HG03064 (cell line): ENCODE data around the gene CTIF.
"Not testable (repeated sequence)": the region's sequence is repeated elsewhere in the genome, so short reads cannot be mapped to it uniquely, and the experiment has no call there.

Source experiments
- ATAC-seq: cut with Tn5 transposase; IDR thresholded peaks from one replicate; pipeline ENCODE4 v1.9.1; 2021; ENCODE audit warnings: low read depth; ENCODE audit not compliant: unreplicated experiment

CTIF gene

GRCh38 chr18:48699761-48700160, 160.9 kb downstream of the CTIF start:
- no peak for ATAC-seq

- no peak for ATAC-seq
Measured at GRCh38 chr18:48700446-48700845, 161.6 kb downstream of the CTIF start.

GRCh38 chr18:48702346-48703027, 163.7 kb downstream of the CTIF start:
- ATAC-seq, result no peak

DNA sequence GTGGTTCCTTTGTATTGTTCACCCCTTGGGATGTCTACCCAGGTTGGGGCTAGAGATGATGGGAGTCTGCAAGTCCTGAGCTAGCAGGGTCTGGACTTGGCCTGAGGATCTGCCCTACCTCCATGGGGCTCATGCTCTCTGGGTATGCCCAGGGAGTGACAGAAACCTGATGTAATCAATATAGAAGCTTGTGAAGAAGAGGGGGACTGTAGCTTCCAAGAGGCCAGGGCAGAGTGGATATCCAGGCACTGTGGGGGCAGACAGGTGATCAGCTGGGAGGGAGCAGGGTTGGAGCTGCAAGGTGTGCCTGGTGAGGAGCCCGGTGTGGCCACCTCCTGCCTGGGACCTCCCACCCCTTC, 164.2 kb downstream of the CTIF start:
- ATAC-seq, result no peak

DNA sequence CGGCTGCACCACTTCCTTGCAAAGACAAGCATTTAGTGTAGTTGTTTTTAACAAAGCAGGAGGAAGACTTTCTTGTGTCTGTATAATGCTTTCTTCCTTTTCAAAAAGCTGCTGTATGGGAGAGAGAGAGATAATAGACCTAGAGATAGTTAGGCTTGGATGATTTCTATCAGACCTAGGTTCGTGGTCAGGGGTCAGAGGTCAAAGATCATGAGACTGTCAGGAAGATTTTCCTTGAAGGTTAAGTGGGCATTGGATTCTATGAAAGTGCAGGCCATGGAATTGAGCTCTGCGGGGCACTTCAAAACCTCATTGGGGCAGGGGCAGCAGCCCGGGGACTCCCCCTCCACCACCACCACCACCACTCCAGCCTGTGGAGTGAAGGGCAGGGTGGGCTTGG, 164.6 kb downstream of the CTIF start:
- ATAC-seq, result no peak

DNA sequence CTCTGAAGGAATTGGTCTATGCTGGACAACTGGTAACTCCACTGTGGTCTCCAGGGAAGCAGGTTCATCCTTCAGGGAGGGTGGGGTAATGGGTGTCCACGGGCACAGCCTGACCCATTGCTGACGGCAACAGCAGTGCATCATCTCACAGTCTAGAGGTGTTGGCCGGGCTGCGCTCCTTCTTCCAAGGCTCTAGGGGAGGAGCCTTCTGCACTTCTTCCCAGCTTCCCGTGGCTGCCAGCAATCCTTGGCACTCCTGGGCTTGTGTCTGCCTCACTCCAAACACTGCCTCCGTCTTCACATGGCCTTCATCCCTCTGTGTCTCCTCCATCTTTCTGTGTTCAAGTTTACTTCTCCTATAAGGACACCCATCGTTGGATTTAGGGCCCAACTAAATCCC, 166.2 kb downstream of the CTIF start:
- no peak for ATAC-seq

DNA sequence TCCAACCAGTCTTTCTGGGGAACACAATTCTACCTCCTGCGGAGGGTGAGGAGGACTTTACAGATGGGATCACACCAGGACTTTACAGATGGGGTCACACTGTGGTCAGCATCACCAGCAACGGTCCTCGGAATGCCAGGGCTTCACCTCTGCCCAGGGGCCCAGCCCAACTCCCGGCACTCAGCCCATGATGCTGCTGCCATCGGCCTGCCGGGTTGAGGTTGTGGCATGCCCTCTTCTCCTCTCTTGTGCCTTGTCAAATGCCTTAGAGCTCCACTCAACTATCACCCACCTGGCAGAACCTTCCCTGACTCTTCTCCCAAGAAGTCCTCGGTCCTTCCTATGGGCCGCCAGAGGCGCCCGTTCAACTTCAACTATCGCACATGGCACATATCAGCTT, 166.7 kb downstream of the CTIF start:
- no peak for ATAC-seq

GRCh38 chr18:48706731-48707130, 167.9 kb downstream of the CTIF start:
- no peak for ATAC-seq

DNA sequence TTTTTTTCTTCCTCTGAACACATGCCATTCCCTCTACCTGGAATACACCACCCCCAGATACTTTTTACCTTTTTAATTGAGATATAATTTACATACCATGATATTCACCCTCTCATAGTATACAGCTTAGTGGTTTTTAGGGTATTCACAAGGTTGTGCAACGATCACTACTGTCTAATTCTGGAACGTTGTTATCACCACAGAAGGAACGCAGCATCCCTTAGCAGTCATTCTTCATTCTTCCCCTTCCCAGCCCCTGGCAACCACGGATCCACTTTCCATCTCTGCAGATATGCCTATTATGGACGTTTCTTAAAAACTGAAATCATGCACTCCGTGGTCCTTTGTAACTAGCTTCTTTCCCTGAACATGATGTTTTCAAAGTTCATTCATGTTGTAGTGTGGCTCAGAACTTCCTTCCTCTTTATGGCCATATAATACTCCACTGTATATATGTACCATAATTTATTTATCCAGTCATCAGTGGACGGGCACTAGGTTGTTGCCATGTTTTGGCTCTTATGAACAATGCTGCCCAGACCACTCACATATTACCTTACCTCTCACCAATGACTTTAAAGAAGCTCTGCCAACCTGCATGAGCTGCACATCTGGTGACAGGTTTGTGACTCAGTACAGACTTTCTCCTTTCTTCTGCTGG, 168.9 kb downstream of the CTIF start:
- no peak for ATAC-seq

GRCh38 chr18:48708807-48709206, 170.0 kb downstream of the CTIF start:
- no peak for ATAC-seq

DNA sequence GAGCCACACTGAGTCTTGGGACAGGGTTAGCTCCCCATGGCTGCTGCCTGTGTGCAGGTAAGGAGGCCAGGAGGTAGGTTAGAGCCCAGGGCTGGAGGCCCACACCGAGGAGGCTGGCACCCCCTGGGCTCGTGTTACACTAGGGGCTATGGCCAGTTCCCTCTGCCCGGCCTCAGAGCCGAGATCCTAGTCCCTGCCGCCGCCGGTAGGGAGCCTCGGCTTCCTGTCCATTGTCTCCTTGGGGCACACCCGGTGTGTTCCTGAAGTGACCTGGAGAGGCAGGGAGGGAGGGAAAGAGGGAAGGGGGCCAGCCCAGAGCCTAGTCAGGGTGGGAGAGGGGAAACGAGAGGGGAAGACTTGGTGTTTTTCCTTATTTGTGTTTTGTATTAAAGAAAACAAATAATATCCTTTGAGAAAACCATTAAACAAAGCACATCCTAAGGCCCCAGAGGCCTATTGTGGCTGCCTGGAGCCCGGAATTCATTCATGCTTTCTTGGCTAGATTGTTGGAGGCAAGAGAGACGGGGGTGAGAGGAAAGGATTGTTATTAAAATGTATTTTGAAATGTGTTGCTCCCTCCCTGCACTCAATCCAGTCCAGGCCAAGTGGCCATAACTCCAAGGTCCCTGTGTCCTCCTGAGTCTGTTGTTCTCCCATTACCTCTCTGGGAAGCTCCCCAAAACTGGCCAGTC, 170.7 kb downstream of the CTIF start:
- ATAC-seq, result no peak

DNA sequence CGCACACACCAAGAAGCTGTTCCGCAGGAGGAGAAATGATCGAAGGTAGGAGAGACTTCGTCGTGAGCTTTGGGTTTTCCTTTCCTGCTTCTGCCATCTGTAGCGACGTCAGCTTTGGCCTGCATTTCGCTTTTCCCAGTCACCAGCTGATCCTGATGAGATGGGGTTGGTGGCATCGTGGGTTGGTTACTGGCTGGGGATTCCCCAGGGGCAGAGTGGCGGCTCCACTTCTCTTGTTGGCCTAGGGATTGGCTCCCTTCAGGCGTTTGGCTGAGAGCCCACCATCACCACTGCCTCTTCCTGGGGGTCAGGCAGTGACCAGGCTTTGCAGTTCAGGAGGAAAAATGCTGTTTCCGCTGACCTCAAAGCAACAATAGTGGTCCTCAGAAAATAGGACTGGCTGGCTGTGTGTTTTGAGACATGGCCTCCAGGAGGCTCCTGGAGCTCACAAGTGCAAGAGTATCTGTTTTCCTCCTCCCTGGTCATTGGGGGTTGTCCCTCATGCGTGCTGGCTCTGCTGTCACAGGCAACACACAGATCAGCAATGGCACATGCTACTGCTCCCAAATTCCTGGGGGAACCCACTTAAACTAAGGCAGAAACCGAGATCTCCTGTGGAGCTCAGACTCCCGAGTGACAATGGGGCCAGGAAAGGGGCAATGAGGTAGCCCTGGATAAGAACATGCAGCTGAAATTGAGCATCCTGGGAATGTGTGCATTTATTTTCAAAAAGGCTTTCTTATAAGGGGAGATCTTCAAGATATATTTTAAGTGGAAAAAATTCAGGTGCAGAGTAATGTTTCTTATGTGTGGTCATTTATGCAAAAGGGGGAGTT, 173.0 kb downstream of the CTIF start:
- ATAC-seq, result no peak

GRCh38 chr18:48713309-48713708, 174.5 kb downstream of the CTIF start:
- no peak for ATAC-seq

GRCh38 chr18:48714873-48715272, 176.0 kb downstream of the CTIF start:
- no peak for ATAC-seq

DNA sequence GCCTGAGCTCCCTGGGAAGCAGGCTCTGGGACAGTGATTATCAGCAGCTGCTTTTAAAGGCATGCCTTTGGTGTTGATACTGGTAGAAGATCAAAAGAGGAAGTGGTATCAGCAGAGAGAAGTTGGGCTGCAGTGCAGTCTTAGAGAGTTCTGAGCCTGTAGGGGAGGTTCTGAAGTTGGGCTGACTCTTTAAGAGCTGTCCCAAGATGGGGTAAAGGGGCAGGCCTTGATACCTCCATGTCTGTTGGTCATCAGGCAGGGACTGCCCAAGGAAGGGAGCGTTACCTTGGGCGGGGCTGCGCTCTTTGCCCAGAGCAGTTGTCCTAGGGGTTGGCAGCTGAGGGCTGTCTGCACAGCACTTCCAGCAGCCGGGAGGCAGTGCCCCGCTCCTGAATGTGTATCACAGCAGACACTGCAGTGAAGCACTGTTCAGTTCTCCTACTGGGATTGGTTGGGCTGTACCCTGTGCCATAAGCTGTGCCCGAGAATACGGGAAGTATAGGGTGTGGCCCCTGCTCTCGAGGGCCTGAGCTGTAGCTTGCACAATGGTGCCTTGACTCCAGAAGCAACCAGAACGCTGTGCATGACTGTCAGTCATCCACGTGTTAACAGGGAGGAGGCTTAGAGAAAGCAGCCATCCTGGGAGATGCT, 177.0 kb downstream of the CTIF start:
- no peak for ATAC-seq

GRCh38 chr18:48717227-48717626, 178.4 kb downstream of the CTIF start:
- ATAC-seq, result not testable (repeated sequence)

GRCh38 chr18:48718251-48718959, 179.6 kb downstream of the CTIF start:
- no peak for ATAC-seq

GRCh38 chr18:48719388-48719787, 180.6 kb downstream of the CTIF start:
- no peak for ATAC-seq

GRCh38 chr18:48719974-48720654, 181.3 kb downstream of the CTIF start:
- no peak for ATAC-seq
